Suprapubic skin (tissue), 4 donors: Measurements from ENCODE around the gene POLD3. TPM values are rescaled to one million over a fixed set of nuclear protein-coding genes. Genes with fewer than 3 reads are reported as not detected.

Experiments used
- DNase-seq, 2 donors: peaks; one replicate each; pipeline ENCODE4 v3.0.0-alpha.2; 2019; ENCODE audit warnings: low spot score in 2 of 2
- H3K27ac ChIP-seq: fragments of 200-600 bp; sonication (generic); one replicate; pipeline ENCODE4 v1.5.1; 2019
- H3K27me3 ChIP-seq: fragments of 200-600 bp; sonication (generic); one replicate; pipeline ENCODE4 v1.5.1; 2019
- H3K36me3 ChIP-seq: fragments of 200-600 bp; sonication (generic); one replicate; pipeline ENCODE4 v1.5.1; 2019
- H3K4me1 ChIP-seq: fragments of 200-600 bp; sonication (generic); one replicate; pipeline ENCODE4 v1.5.1; 2019
- H3K4me3 ChIP-seq: fragments of 200-600 bp; sonication (generic); one replicate; pipeline ENCODE4 v1.5.1; 2019; ENCODE audit warnings: mild to moderate bottlenecking
- H3K9me3 ChIP-seq: fragments of 200-600 bp; sonication (generic); one replicate; pipeline ENCODE4 v1.5.1; 2019
- EP300 ChIP-seq: sonication (generic); formaldehyde crosslinking; IDR thresholded peaks from one replicate; pipeline ENCODE4 v1.6.1; 2017; ENCODE audit warnings: antibody characterized with exemption
- POLR2A ChIP-seq, 2 donors: fragments of 450-650 bp; IDR thresholded peaks; one replicate each; pipeline ENCODE4 v1.6.1; 2017; ENCODE audit warnings: antibody characterized with exemption in 2 of 2, mild to moderate bottlenecking in 2 of 2, moderate library complexity in 2 of 2
- POLR2AphosphoS5 ChIP-seq, 3 donors: sonication (generic); formaldehyde crosslinking; IDR thresholded peaks; one replicate each; pipeline ENCODE4 v1.6.1; 2017; ENCODE audit warnings: antibody characterized with exemption in 3 of 3
- WGBS: methylation state at CpG from one replicate; pipeline ENCODE4 v1.1.5; 2018; 5-methylcytosine and 5-hydroxymethylcytosine counted together
- total RNA-seq, 4 donors: library from RNA; depleted of rRNA; stranded (reverse); fragments of >200 nt; gene quantifications; one replicate each; pipeline ENCODE4 v1.1.0, GENCODE V29; 2016
- TF ChIP-seq, protein P1 (sequence below), 2 donors: fragments of 200-600 bp in 1 of 2; fragments of 450-650 bp in 1 of 2; sonication (generic) in 1 of 2; IDR thresholded peaks; one replicate each; pipeline ENCODE4 v1.5.1; 2016 to 2019; ENCODE audit warnings: antibody characterized with exemption in 2 of 2, mild to moderate bottlenecking in 1 of 2, moderate library complexity in 1 of 2

The POLD3 gene
- total RNA-seq, 4 donors from 2014 or later: 10.9 to 26.6 (median 14.7) TPM

DNA sequence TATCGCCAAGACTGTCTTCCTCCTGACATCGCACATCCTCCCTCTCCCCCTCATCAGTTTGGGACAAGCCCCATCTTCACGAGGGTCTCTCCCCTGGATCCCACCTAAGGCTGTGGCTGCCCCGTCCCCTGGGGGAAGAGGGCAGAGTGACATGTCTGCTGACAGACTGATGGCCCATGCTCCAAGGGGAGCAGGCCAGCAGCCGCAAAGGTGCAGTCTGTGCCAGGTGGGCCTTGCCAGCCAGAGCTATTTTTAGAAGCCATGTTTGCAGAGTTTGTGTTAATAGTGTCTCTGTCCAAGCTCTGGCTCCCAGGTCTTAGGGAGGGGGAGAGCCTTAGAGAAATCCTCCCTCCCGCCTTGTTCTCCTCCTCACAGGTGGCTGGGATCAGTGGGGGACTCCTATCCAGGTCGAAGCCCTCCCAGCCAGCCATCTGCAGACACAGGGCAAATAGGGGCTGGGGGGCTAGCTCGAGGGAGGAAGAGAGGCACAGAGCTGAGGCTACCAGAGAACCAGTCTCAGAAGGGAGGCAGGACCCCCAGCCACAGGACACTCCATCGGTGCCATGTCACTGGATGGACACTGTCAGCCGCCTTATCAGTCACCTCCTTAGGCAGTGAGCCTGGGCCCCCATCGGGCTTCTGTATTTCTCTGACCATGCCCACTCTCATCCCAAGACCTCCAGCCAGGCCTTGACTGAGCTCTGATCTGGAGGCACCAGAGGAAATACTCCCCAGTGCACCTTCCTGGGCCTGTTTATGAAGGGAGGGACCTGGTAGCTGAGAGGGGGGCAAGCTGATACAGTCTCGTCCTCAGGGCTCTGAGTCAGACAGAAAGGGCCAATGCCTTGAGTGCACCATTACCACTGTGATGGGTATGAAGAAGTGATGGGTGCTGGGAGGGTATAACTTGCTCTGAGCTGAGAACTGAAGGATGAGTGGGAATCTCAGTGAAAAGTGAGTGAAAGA, 89.6 kb downstream of the POLD3 start:
- H3K36me3 ChIP-seq: no peaks in the 10 kb centered on the region
- no peak overlapping the region for H3K27ac ChIP-seq
- no peak overlapping the region for H3K4me3 ChIP-seq
- DNase-seq: peak; percentile 54 to 62
- no peaks in the 10 kb centered on the region for H3K27me3 ChIP-seq
- whole genome bisulfite sequencing: 64% methylated on average over 11 of the region's 12 CpGs
- H3K4me1 ChIP-seq: peaks cover 12% of the 10 kb centered on the region
- no peak for TF ChIP-seq POLR2A (IDR thresholded peaks at IDR 0.05)
- TF ChIP-seq POLR2AphosphoS5 (IDR thresholded peaks at IDR 0.05): no peak
- TF ChIP-seq, protein P1, sequence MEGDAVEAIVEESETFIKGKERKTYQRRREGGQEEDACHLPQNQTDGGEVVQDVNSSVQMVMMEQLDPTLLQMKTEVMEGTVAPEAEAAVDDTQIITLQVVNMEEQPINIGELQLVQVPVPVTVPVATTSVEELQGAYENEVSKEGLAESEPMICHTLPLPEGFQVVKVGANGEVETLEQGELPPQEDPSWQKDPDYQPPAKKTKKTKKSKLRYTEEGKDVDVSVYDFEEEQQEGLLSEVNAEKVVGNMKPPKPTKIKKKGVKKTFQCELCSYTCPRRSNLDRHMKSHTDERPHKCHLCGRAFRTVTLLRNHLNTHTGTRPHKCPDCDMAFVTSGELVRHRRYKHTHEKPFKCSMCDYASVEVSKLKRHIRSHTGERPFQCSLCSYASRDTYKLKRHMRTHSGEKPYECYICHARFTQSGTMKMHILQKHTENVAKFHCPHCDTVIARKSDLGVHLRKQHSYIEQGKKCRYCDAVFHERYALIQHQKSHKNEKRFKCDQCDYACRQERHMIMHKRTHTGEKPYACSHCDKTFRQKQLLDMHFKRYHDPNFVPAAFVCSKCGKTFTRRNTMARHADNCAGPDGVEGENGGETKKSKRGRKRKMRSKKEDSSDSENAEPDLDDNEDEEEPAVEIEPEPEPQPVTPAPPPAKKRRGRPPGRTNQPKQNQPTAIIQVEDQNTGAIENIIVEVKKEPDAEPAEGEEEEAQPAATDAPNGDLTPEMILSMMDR (IDR thresholded peaks at IDR 0.05): no peak
- no peak for TF ChIP-seq EP300
- H3K9me3 ChIP-seq: no peaks in the 10 kb centered on the region

DNA sequence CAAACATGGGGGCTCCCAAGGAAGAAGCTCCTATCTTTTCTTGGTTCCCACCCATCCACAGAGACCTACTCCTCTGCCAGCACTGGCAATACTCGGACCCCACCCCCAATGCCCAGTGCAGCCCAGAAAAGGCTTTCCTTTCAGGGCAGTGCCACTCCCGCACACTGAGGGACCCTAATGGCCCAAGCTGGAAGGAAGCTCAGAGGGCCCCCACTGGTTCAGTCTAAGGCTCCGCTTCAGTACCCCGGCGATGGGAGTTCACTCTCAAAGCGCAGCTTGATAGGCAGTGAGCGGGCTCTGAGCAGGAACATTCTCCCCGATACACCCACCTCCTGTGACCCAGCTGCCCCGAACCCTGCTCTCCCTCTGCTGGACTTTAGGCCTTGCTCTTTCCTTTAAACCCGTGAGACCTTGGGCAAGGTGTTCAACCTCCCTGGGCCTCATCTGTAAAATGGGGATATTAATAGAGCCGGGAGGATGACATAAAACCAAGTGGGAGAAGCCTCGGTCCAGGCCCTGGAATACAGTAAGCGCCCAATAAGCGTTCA, 90.4 kb downstream of the POLD3 start:
- TF ChIP-seq EP300 (no peak), POLR2AphosphoS5 (IDR thresholded peaks at IDR 0.05) (no peak), POLR2A (IDR thresholded peaks at IDR 0.05) (no peak)
- TF ChIP-seq, protein P1 (IDR thresholded peaks at IDR 0.05): no peak
- DNase-seq: peak; percentile 36 to 71
- Histone ChIP-seq H3K27me3 (no peaks in the 10 kb centered on the region), H3K27ac (no peak overlapping the region), H3K36me3 (no peaks in the 10 kb centered on the region), H3K9me3 (no peaks in the 10 kb centered on the region), H3K4me3 (peak overlapping the region; percentile 57), H3K4me1 (peaks cover 12% of the 10 kb centered on the region)
- 90% methylated on average over 14 of the region's 14 CpGs for WGBS

DNA sequence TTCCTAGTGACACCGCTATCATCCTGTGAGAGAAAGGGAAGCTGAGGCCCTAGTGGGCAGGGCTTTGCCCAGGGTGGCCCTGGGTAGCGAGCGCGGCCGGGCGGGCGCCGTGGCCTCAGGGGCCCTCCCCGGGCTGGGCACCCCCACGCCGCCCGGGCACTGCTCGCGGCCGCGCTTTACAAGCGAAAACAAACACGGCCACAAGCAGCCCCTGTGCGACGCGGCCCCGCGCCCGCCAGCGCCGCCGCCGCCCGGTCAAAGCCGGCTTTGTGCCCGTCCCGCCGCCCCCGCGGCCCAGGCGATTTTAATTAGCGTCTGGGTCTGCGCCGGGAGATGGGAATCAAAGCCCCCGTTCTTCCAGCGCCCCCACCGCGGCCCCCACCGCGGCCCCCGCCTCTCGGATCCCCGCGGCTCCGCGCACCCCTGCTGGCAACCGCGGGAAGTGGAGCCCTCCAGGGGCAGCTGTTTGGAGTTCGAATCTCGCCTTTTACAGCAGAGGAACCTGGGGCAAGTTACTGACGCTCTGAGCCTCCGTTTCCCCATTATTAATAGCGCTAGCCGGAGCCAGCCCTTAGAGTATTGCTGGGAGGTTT, 91.0 kb downstream of the POLD3 start:
- DNase-seq: peak; percentile 51 to 70
- peaks cover 12% of the 10 kb centered on the region for H3K4me1 ChIP-seq
- H3K36me3 ChIP-seq: no peaks in the 10 kb centered on the region
- no peaks in the 10 kb centered on the region for H3K9me3 ChIP-seq
- 7% methylated on average over 17 of the region's 59 CpGs for WGBS
- TF ChIP-seq POLR2A (IDR thresholded peaks at IDR 0.05) (no peak), EP300 (no peak), POLR2AphosphoS5 (IDR thresholded peaks at IDR 0.05) (no peak)
- TF ChIP-seq, protein P1 (IDR thresholded peaks at IDR 0.05): peak; percentile 5 to 41
- H3K4me3 ChIP-seq: peak overlapping the region; percentile 57
- H3K27ac ChIP-seq: no peak overlapping the region
- no peaks in the 10 kb centered on the region for H3K27me3 ChIP-seq

DNA sequence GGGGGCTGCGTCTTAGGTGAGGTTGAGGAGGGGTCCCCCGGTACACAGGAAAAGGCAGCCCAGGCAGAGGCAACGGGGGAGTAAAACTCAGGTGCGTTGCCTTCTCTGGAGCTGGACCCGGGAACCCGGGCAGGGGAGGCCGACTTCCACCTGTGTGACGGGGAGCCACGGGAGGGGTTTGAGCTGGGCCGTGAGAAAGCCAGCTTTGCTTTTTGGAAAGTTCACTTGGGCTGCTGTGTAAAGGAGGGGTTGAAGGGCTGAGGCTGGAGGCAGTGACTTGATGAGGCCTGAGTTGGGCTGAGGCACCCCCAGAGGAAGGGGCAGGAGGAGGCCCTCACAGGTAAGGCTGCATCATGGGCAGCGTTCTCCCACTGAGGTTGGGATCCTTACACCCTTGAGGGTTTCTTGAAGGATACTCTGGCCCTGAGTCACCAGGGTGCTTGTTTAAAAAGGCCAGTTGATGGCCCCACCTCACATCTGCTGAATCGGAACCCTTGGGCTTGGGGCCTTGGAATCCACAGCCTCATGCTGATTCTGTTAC, 91.6 kb downstream of the POLD3 start:
- 79% methylated on average over 12 of the region's 12 CpGs for WGBS
- no peaks in the 10 kb centered on the region for H3K36me3 ChIP-seq
- no peaks in the 10 kb centered on the region for H3K9me3 ChIP-seq
- H3K27ac ChIP-seq: no peak overlapping the region
- TF ChIP-seq POLR2AphosphoS5 (IDR thresholded peaks at IDR 0.05) (no peak), POLR2A (IDR thresholded peaks at IDR 0.05) (no peak), EP300 (no peak)
- TF ChIP-seq, protein P1 (IDR thresholded peaks at IDR 0.05): no peak
- peak overlapping the region; percentile 57 for H3K4me3 ChIP-seq
- peaks cover 12% of the 10 kb centered on the region for H3K4me1 ChIP-seq
- H3K27me3 ChIP-seq: no peaks in the 10 kb centered on the region
- DNase-seq: peak; percentile 47 to 62
